ENCODE data around the gene ARHGEF11. TPM values are rescaled to one million over a fixed set of nuclear protein-coding genes. Genes with fewer than 3 reads are reported as not detected.

ARHGEF11 gene
- polyA plus RNA-seq, 4 donors, result 13.2 to 31.5 (median 18.0) TPM

- Histone ChIP-seq H3K27me3 (ENCODE audit: control insufficient read depth in 3 of 3, insufficient read depth in 3 of 3, low read length in 3 of 3) (no peaks in the 10 kb centered on the region), H3K9me3 (ENCODE audit: control insufficient read depth in 2 of 2, insufficient read depth in 1 of 2, low read depth in 1 of 2, low read length in 1 of 2) (no peaks in the 10 kb centered on the region), H3K36me3 (ENCODE audit: control insufficient read depth in 3 of 3, insufficient read depth in 2 of 3, low read depth in 1 of 3, low read length in 3 of 3) (peaks cover 7 to 64% (median 11%) of the 10 kb centered on the region in 3 donors), H3K4me1 (ENCODE audit: control insufficient read depth in 3 of 3, insufficient read depth in 2 of 3, low read depth in 1 of 3, low read length in 2 of 3) (no peaks in the 10 kb centered on the region), H3K4me3 (ENCODE audit: low read depth in 1 of 3, low read length in 3 of 3) (no peak overlapping the region), H3K27ac (ENCODE audit: low read depth in 1 of 3, low read length in 2 of 3) (no peak overlapping the region)
- FAIRE-seq (no peak), DNase-seq (no peak)
- WGBS, 3 donors, result 81 to 92% (median 85%) methylated on average over 2 of the region's 2 CpGs
Observed at GRCh38 chr1:156953571-156953970, 92.0 kb downstream of the ARHGEF11 start.

- FAIRE-seq, result no peak
Observed at GRCh38 chr1:156951371-156951770, 94.2 kb downstream of the ARHGEF11 start.

DNA sequence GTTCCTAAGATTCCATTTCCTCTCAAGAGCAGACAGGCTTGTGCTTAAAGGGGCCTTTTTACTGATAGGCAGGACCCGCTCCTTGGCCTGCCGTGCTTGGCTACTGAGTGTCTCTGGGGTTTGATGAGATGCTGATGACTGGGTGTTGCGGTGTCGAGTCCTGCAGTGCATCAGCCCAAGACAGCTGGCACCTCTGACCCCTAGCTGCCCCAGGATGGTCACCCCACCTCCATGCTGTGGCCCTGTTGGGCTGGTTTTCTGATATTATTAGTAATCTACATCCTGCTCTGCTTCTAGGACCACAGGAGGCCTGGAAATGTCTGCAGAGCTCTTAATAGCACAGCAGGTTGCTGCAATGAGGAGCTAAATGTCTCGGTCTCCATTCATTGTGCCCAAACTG lies 96.4 kb downstream of the ARHGEF11 start:
- FAIRE-seq (no peak), DNase-seq (no peak)
- Histone ChIP-seq H3K27ac (ENCODE audit: low read depth in 1 of 3, low read length in 2 of 3) (no peak overlapping the region), H3K36me3 (ENCODE audit: control insufficient read depth in 3 of 3, insufficient read depth in 2 of 3, low read depth in 1 of 3, low read length in 3 of 3) (peaks cover 2 to 77% (median 16%) of the 10 kb centered on the region in 3 donors), H3K9me3 (ENCODE audit: control insufficient read depth in 2 of 2, insufficient read depth in 1 of 2, low read depth in 1 of 2, low read length in 1 of 2) (no peaks in the 10 kb centered on the region), H3K4me3 (ENCODE audit: low read depth in 1 of 3, low read length in 3 of 3) (no peak overlapping the region), H3K27me3 (ENCODE audit: control insufficient read depth in 3 of 3, insufficient read depth in 3 of 3, low read length in 3 of 3) (no peaks in the 10 kb centered on the region), H3K4me1 (ENCODE audit: control insufficient read depth in 3 of 3, insufficient read depth in 2 of 3, low read depth in 1 of 3, low read length in 2 of 3) (no peaks in the 10 kb centered on the region)
- 87 to 96% (median 95%) methylated on average over 5 of the region's 5 CpGs for WGBS, 3 donors

More at GRCh38 chr1:156951371-156951770, 94.2 kb downstream of the ARHGEF11 start:
- no peak for DNase-seq
- H3K4me1 ChIP-seq (ENCODE audit: control insufficient read depth in 3 of 3, insufficient read depth in 2 of 3, low read depth in 1 of 3, low read length in 2 of 3), result no peaks in the 10 kb centered on the region
- H3K9me3 ChIP-seq (ENCODE audit: control insufficient read depth in 2 of 2, insufficient read depth in 1 of 2, low read depth in 1 of 2, low read length in 1 of 2), result no peaks in the 10 kb centered on the region
- peaks cover 7 to 74% (median 10%) of the 10 kb centered on the region in 3 donors for H3K36me3 ChIP-seq (ENCODE audit: control insufficient read depth in 3 of 3, insufficient read depth in 2 of 3, low read depth in 1 of 3, low read length in 3 of 3)
- H3K27ac ChIP-seq (ENCODE audit: low read depth in 1 of 3, low read length in 2 of 3), result no peak overlapping the region
- H3K27me3 ChIP-seq (ENCODE audit: control insufficient read depth in 3 of 3, insufficient read depth in 3 of 3, low read length in 3 of 3), result no peaks in the 10 kb centered on the region
- 91 to 96% (median 94%) methylated on average over 5 of the region's 5 CpGs for WGBS, 3 donors
- no peak overlapping the region for H3K4me3 ChIP-seq (ENCODE audit: low read depth in 1 of 3, low read length in 3 of 3)

DNA sequence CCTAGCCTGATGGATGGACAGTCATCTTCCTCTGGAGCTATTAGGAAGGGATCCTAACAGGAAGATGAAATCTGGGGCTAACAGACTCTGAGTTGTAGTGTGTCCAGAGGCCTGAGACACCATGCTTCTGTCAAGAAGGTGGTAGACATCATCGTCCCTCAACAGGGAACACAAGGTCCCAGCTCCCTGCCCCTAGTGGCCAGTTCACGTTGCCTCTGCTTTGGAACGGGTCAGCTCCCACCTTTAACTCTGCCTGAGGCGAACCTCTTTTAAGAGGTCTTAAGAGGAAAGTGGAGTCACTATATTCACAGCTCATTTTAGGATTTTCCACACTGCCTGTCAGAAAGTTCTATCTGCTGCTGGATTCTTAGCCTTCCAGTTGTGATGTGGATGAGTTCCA lies 96.8 kb downstream of the ARHGEF11 start:
- no peaks in the 10 kb centered on the region for H3K9me3 ChIP-seq (ENCODE audit: control insufficient read depth in 2 of 2, insufficient read depth in 1 of 2, low read depth in 1 of 2, low read length in 1 of 2)
- no peak for DNase-seq
- no peaks in the 10 kb centered on the region for H3K4me1 ChIP-seq (ENCODE audit: control insufficient read depth in 3 of 3, insufficient read depth in 2 of 3, low read depth in 1 of 3, low read length in 2 of 3)
- peaks cover 2 to 78% (median 16%) of the 10 kb centered on the region in 3 donors for H3K36me3 ChIP-seq (ENCODE audit: control insufficient read depth in 3 of 3, insufficient read depth in 2 of 3, low read depth in 1 of 3, low read length in 3 of 3)
- WGBS, 3 donors, result 78 to 87% (median 79%) methylated on average over 4 of the region's 4 CpGs
- H3K4me3 ChIP-seq (ENCODE audit: low read depth in 1 of 3, low read length in 3 of 3), result no peak overlapping the region
- no peak overlapping the region for H3K27ac ChIP-seq (ENCODE audit: low read depth in 1 of 3, low read length in 2 of 3)
- no peaks in the 10 kb centered on the region for H3K27me3 ChIP-seq (ENCODE audit: control insufficient read depth in 3 of 3, insufficient read depth in 3 of 3, low read length in 3 of 3)
- FAIRE-seq, result no peak

DNA sequence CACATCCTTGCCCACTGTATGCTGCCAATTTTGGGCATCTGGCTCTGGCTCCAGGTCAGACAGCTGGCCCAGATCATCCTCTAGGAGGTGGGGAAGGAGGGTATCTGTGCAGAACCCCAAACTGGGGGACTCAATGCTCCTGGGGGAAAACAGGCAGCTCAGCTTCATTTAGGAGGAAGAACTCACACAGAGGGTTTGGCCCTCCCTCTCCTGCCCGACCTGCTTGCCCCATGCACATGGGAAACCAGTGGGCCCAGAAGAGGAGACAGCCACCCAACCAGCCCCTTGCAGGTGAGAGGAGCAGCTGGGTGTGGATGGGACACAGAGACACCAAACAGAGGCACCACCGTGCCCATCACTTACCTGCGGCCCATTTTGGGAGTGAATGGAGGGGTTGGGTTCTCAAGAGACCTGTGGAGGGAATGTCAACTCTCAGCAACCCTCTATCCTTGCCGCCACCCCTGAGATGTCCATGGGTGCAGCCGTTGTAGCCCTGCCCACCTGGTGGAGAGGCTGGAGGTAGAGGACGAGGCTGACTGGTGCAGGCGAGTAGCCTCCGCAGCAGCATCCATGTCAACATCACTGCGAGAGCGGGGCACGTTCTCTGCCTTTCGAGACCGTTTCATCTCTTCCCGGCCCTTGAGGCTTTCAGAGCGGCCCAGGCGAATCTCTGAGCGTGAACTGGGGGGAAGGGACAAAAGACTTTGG lies 97.6 kb downstream of the ARHGEF11 start:
- Histone ChIP-seq H3K27me3 (ENCODE audit: control insufficient read depth in 3 of 3, insufficient read depth in 3 of 3, low read length in 3 of 3) (no peaks in the 10 kb centered on the region), H3K36me3 (ENCODE audit: control insufficient read depth in 3 of 3, insufficient read depth in 2 of 3, low read depth in 1 of 3, low read length in 3 of 3) (peaks cover 2 to 82% (median 15%) of the 10 kb centered on the region in 3 donors), H3K27ac (ENCODE audit: low read depth in 1 of 3, low read length in 2 of 3) (no peak overlapping the region), H3K4me1 (ENCODE audit: control insufficient read depth in 3 of 3, insufficient read depth in 2 of 3, low read depth in 1 of 3, low read length in 2 of 3) (no peaks in the 10 kb centered on the region), H3K9me3 (ENCODE audit: control insufficient read depth in 2 of 2, insufficient read depth in 1 of 2, low read depth in 1 of 2, low read length in 1 of 2) (no peaks in the 10 kb centered on the region), H3K4me3 (ENCODE audit: low read depth in 1 of 3, low read length in 3 of 3) (no peak overlapping the region)
- no peak for FAIRE-seq
- 94 to 96% (median 95%) methylated on average over 17 of the region's 17 CpGs for WGBS, 3 donors
- DNase-seq, result no peak

DNA sequence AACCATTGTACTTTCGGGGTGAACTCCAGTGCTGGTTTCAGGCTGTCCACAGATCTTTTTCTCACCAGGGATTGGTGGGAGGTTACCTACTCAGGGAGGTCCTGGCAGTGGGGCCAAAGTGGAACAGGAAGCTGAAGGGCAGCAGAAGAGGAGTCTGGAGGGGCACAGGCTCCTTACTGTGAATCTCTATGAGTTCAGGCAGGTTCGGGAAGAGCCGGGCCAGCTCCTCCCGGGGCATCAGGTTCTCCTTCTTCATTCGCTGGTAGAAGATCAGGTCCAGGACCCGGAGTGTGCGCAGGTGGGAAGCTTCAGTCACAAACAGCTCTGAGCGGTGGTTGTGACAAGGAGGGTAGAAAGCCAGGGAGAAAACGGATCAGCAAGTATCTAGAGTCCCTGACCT lies 98.4 kb downstream of the ARHGEF11 start:
- DNase-seq (no peak), FAIRE-seq (no peak)
- Histone ChIP-seq H3K4me3 (ENCODE audit: low read depth in 1 of 3, low read length in 3 of 3) (no peak overlapping the region), H3K36me3 (ENCODE audit: control insufficient read depth in 3 of 3, insufficient read depth in 2 of 3, low read depth in 1 of 3, low read length in 3 of 3) (peaks cover 8 to 82% (median 14%) of the 10 kb centered on the region in 3 donors), H3K9me3 (ENCODE audit: control insufficient read depth in 2 of 2, insufficient read depth in 1 of 2, low read depth in 1 of 2, low read length in 1 of 2) (no peaks in the 10 kb centered on the region), H3K4me1 (ENCODE audit: control insufficient read depth in 3 of 3, insufficient read depth in 2 of 3, low read depth in 1 of 3, low read length in 2 of 3) (no peaks in the 10 kb centered on the region), H3K27ac (ENCODE audit: low read depth in 1 of 3, low read length in 2 of 3) (no peak overlapping the region), H3K27me3 (ENCODE audit: control insufficient read depth in 3 of 3, insufficient read depth in 3 of 3, low read length in 3 of 3) (no peaks in the 10 kb centered on the region)
- 90 to 98% (median 93%) methylated on average over 9 of the region's 9 CpGs for WGBS, 3 donors

DNA sequence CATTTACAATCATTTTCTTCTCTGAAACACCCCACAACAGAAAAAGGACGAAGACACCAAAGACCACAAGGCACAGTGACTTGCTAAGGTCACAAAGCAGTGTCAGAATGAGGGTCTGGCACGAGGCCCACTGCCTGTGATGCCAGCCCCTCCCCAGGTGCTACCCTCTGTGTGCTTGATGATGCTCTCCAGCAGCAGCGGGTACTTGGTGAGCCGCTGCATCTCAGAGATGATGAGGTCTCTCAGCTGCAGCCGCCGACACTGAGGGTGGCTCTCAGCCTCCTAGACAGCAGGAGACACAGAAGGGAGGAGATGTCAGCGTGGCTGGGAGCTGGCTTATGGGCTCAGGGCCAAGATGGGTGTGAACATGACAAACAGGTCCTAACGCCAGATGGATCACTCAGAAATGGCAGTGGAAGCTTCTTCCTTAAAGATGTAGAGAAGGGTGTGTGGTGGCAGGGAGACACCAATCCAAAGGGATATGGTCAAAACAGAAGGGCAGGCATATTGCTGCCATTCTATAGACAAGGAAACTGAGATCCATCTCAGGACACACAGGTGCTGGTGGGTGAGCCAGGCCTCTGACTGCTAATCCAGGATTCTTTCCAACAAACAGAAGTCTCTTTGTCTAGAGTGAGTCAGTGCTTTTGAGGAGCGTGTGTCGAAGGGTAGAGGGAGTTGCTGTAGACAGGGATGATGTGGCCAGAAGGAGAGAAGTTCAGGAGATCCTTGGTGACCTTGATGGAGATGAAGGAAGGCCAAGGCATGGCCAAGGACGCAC lies 99.5 kb downstream of the ARHGEF11 start:
- no peak overlapping the region for H3K4me3 ChIP-seq (ENCODE audit: low read depth in 1 of 3, low read length in 3 of 3)
- DNase-seq (peak in 1 of 2 donors; percentile 21), FAIRE-seq (no peak)
- no peak overlapping the region for H3K27ac ChIP-seq (ENCODE audit: low read depth in 1 of 3, low read length in 2 of 3)
- no peaks in the 10 kb centered on the region for H3K9me3 ChIP-seq (ENCODE audit: control insufficient read depth in 2 of 2, insufficient read depth in 1 of 2, low read depth in 1 of 2, low read length in 1 of 2)
- no peaks in the 10 kb centered on the region for H3K27me3 ChIP-seq (ENCODE audit: control insufficient read depth in 3 of 3, insufficient read depth in 3 of 3, low read length in 3 of 3)
- no peaks in the 10 kb centered on the region for H3K4me1 ChIP-seq (ENCODE audit: control insufficient read depth in 3 of 3, insufficient read depth in 2 of 3, low read depth in 1 of 3, low read length in 2 of 3)
- WGBS, 3 donors, result 76 to 78% (median 76%) methylated on average over 11 of the region's 11 CpGs
- peaks cover 6 to 86% (median 16%) of the 10 kb centered on the region in 3 donors for H3K36me3 ChIP-seq (ENCODE audit: control insufficient read depth in 3 of 3, insufficient read depth in 2 of 3, low read depth in 1 of 3, low read length in 3 of 3)

- no peak overlapping the region for H3K4me3 ChIP-seq (ENCODE audit: low read depth in 1 of 3, low read length in 3 of 3)
- no peaks in the 10 kb centered on the region for H3K4me1 ChIP-seq (ENCODE audit: control insufficient read depth in 3 of 3, insufficient read depth in 2 of 3, low read depth in 1 of 3, low read length in 2 of 3)
- no peaks in the 10 kb centered on the region for H3K27me3 ChIP-seq (ENCODE audit: control insufficient read depth in 3 of 3, insufficient read depth in 3 of 3, low read length in 3 of 3)
- FAIRE-seq (no peak), DNase-seq (no peak)
- no peaks in the 10 kb centered on the region for H3K9me3 ChIP-seq (ENCODE audit: control insufficient read depth in 2 of 2, insufficient read depth in 1 of 2, low read depth in 1 of 2, low read length in 1 of 2)
- 89 to 94% (median 94%) methylated on average over 8 of the region's 8 CpGs for WGBS, 3 donors
- no peak overlapping the region for H3K27ac ChIP-seq (ENCODE audit: low read depth in 1 of 3, low read length in 2 of 3)
- H3K36me3 ChIP-seq (ENCODE audit: control insufficient read depth in 3 of 3, insufficient read depth in 2 of 3, low read depth in 1 of 3, low read length in 3 of 3), result peaks cover 6 to 92% (median 16%) of the 10 kb centered on the region in 3 donors
Observed at GRCh38 chr1:156944848-156945247, 100.7 kb downstream of the ARHGEF11 start.

Data from small intestine (tissue), 7 donors.